HepG2 (cell line): ENCODE results near the gene WDR81. TPM values are rescaled to one million over a fixed set of nuclear protein-coding genes. Genes with fewer than 3 reads are reported as not detected.

Source experiments
- ATF2 ChIP-seq: sonication (generic); formaldehyde crosslinking; IDR thresholded peaks from 2 replicates; pipeline ENCODE4 v1.4.0; 2020; ENCODE audit warnings: missing genetic modification reagents
- CENPT ChIP-seq: sonication (generic); formaldehyde crosslinking; IDR thresholded peaks from 2 replicates; pipeline ENCODE4 v1.8.0; 2022; ENCODE audit warnings: low read depth, mild to moderate bottlenecking, moderate library complexity, missing genetic modification reagents
- FOXM1 ChIP-seq: sonication (generic); formaldehyde crosslinking; IDR thresholded peaks from 2 replicates; pipeline ENCODE4 v1.5.0; 2020; ENCODE audit warnings: missing genetic modification reagents
- FUBP1 ChIP-seq: sonication (generic); formaldehyde crosslinking; IDR thresholded peaks from 2 replicates; pipeline ENCODE4 v1.5.1; 2020; ENCODE audit warnings: missing genetic modification reagents, mild to moderate bottlenecking, borderline replicate concordance
- HDAC1 ChIP-seq: sonication (generic); formaldehyde crosslinking; IDR thresholded peaks from 2 replicates; pipeline ENCODE4 v1.5.1; 2020; ENCODE audit warnings: mild to moderate bottlenecking, missing genetic modification reagents
- HHEX ChIP-seq: IDR thresholded peaks from 2 replicates; pipeline ENCODE4 v1.6.1; 2016; ENCODE audit warnings: control low read depth
- HNF1B ChIP-seq: sonication (generic); formaldehyde crosslinking; IDR thresholded peaks from 2 replicates; pipeline ENCODE4 v1.5.1; 2020; ENCODE audit warnings: mild to moderate bottlenecking, moderate library complexity, missing genetic modification reagents
- PITX1 ChIP-seq: sonication (generic); formaldehyde crosslinking; IDR thresholded peaks from 2 replicates; pipeline ENCODE4 v1.5.1; 2020; ENCODE audit warnings: mild to moderate bottlenecking, missing genetic modification reagents
- PRDM10 ChIP-seq: sonication (generic); formaldehyde crosslinking; IDR thresholded peaks from 2 replicates; pipeline ENCODE4 v1.4.0; 2020; ENCODE audit warnings: low read depth, missing genetic modification reagents
- SOX5 ChIP-seq: IDR thresholded peaks from 2 replicates; pipeline ENCODE4 v1.6.1; 2016; ENCODE audit warnings: borderline replicate concordance
- TGIF2 ChIP-seq: IDR thresholded peaks from 2 replicates; pipeline ENCODE4 v1.6.1; 2016; ENCODE audit warnings: control low read depth, missing compliant biosample characterization
- THYN1 ChIP-seq: sonication (generic); formaldehyde crosslinking; IDR thresholded peaks from 2 replicates; pipeline ENCODE4 v1.8.1; 2023; ENCODE audit warnings: low read depth, mild to moderate bottlenecking, moderate library complexity, missing genetic modification reagents, borderline replicate concordance
- ZBTB25 ChIP-seq: IDR thresholded peaks from 2 replicates; pipeline ENCODE4 v1.6.1; 2018; ENCODE audit warnings: missing genetic modification reagents
- ZBTB34 ChIP-seq: sonication (generic); formaldehyde crosslinking; IDR thresholded peaks from 2 replicates; pipeline ENCODE4 v1.8.0; 2022; ENCODE audit warnings: mild to moderate bottlenecking, missing genetic modification reagents
- ZNF766 ChIP-seq: sonication (generic); formaldehyde crosslinking; IDR thresholded peaks from 2 replicates; pipeline ENCODE4 v1.5.0; 2020; ENCODE audit warnings: missing genetic modification reagents, borderline replicate concordance
- polyA plus RNA-seq, 8 experiments: library from polyadenylated mRNA; depleted of rRNA in 3 of 8; stranded (reverse) in 7 of 8; unstranded in 1 of 8; fragments of >200 nt; fragmentation: Illumina TruSeq in 4 of 8; extraction: Trizol in 4 of 8; gene quantifications; 2 replicates each; pipeline versions ENCODE4 v1.2.1 to v1.2.3, GENCODE V29; 2011 to 2016; ENCODE audit warnings: low read depth in 4 of 8, missing spikeins in 1 of 8, mixed read lengths in 1 of 8; ENCODE audit not compliant: insufficient read depth in 1 of 8
- total RNA-seq, 5 experiments: library from RNA; depleted of rRNA; stranded (reverse); fragments of >200 nt; fragmentation: Illumina TruSeq; extraction: Trizol; gene quantifications; 2 replicates each; pipeline ENCODE4 v1.2.3, GENCODE V29; 2016; ENCODE audit warnings: low read depth in 1 of 5

Gene WDR81
- total and polyA plus RNA-seq, 2 of the 13 experiments (the other 11 are each of a cell fraction or from before 2014, with no cell fraction given) = 9.1 to 16.7 TPM

- 0 out of 2 replicates have a peak, but pooled peaks have one; percentile 52 for TF ChIP-seq PRDM10 (CRISPR knock-in tag)
- peak; percentile 97 for TF ChIP-seq PITX1 (CRISPR knock-in tag)
- peak; percentile 98 for TF ChIP-seq SOX5 (CRISPR knock-in tag)
- TF ChIP-seq FOXM1 (CRISPR knock-in tag) = no peak
- TF ChIP-seq THYN1 (CRISPR knock-in tag) = no peak
- TF ChIP-seq ZBTB34 (CRISPR knock-in tag) = peak; percentile 20; the same call in 1 of the 2 replicates
- TF ChIP-seq HDAC1 (CRISPR knock-in tag) = peak; percentile 95
- peak; percentile 39; the same call in 1 of the 2 replicates for TF ChIP-seq HHEX (CRISPR knock-in tag)
- no peak for TF ChIP-seq FUBP1
- TF ChIP-seq ZNF766 = peak; percentile 69; the same call in 1 of the 2 replicates
- TF ChIP-seq ZBTB25 (CRISPR knock-in tag) = peak; percentile 61; the same call in 1 of the 2 replicates
- TF ChIP-seq HNF1B (CRISPR knock-in tag) = 0 out of 2 replicates have a peak, but pooled peaks have one; percentile 45
- TF ChIP-seq TGIF2 (CRISPR knock-in tag) = peak; percentile 92
- TF ChIP-seq ATF2 = peak; percentile 97
- no peak for TF ChIP-seq CENPT (CRISPR knock-in tag)
Measured at GRCh38 chr17:1762901-1763898, 38.7 kb downstream of the WDR81 start (continued).
